ENCODE measurements around the gene OPCML. TPM values are rescaled to one million over a fixed set of nuclear protein-coding genes. Genes with fewer than 3 reads are reported as not detected.

Gene OPCML
- total and polyA plus RNA-seq, 7 donors, result 0.01 to 0.80 (median 0.07) TPM; not detected in 4

DNA sequence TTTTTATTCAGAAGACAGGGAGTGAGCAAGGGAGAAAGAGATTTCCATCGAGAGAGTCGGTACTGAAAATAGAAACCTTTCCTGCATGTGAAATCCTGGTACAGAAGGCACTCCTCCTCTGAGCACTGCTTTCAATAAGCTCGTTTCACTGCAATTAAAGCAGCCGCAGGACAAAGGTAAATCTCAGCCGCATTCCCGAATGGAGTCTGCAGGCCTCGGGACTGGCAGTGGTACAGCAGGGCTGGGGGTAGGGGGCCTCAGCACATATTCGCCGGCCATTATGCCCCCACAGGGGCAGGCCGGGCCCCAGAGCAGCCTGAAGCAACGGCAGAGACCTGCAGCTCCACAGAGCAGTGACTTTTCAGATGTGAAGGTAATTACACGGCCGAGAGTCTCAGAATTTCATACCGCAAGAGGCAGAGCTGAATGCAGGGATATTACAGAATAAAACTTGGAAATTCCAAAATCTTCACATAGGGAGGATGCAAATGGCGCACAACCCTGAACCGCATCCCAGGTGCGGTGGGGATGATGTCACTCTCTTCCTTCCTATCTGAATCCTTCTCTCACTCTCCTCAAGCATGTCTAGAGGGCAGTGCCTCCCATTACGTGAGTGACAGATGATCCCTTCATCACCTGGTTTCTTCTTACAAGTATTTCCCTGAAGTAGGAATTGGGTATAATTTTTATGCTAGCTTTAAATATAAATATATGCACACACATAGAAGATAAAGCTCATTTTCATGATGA lies 622.1 kb downstream of the OPCML start:
- TF ChIP-seq, protein P1, sequence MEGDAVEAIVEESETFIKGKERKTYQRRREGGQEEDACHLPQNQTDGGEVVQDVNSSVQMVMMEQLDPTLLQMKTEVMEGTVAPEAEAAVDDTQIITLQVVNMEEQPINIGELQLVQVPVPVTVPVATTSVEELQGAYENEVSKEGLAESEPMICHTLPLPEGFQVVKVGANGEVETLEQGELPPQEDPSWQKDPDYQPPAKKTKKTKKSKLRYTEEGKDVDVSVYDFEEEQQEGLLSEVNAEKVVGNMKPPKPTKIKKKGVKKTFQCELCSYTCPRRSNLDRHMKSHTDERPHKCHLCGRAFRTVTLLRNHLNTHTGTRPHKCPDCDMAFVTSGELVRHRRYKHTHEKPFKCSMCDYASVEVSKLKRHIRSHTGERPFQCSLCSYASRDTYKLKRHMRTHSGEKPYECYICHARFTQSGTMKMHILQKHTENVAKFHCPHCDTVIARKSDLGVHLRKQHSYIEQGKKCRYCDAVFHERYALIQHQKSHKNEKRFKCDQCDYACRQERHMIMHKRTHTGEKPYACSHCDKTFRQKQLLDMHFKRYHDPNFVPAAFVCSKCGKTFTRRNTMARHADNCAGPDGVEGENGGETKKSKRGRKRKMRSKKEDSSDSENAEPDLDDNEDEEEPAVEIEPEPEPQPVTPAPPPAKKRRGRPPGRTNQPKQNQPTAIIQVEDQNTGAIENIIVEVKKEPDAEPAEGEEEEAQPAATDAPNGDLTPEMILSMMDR (IDR thresholded peaks at IDR 0.05), result no peak
- no peak for ATAC-seq
- intact Hi-C loops (cut with DNase I), result no loop called here
- Histone ChIP-seq H3K4me1 (no peaks in the 10 kb centered on the region), H3K4me3 (no peak overlapping the region), H3K27ac (no peak overlapping the region), H3K36me3 (ENCODE audit: insufficient read depth in 1 of 2, low read depth in 1 of 2) (no peaks in the 10 kb centered on the region), H3K9me3 (no peaks in the 10 kb centered on the region), H3K27me3 (ENCODE audit: insufficient read depth in 3 of 3, low read length in 2 of 3) (no peaks in the 10 kb centered on the region)
- DNase-seq, result no peak
- 63 to 70% (median 64%) methylated on average over 18 of the region's 18 CpGs for WGBS, 3 donors

GRCh38 chr11:132909021-132909606 lies 623.2 kb downstream of the OPCML start:
- TF ChIP-seq, protein P1 (IDR thresholded peaks at IDR 0.05), result no peak
- Histone ChIP-seq H3K4me3 (no peak overlapping the region), H3K9me3 (no peaks in the 10 kb centered on the region), H3K27ac (no peak overlapping the region), H3K27me3 (ENCODE audit: insufficient read depth in 3 of 3, low read length in 2 of 3) (no peaks in the 10 kb centered on the region), H3K36me3 (ENCODE audit: insufficient read depth in 1 of 2, low read depth in 1 of 2) (no peaks in the 10 kb centered on the region), H3K4me1 (no peaks in the 10 kb centered on the region)
- intact Hi-C loops (cut with DNase I), result no loop called here
- ATAC-seq (no peak), DNase-seq (no peak)
- WGBS, 3 donors, result 81 to 87% (median 84%) methylated on average over 8 of the region's 8 CpGs

- H3K4me3 ChIP-seq, result no peak overlapping the region
- ATAC-seq (no peak), DNase-seq (no peak)
- no peaks in the 10 kb centered on the region for H3K9me3 ChIP-seq
- no peak overlapping the region for H3K27ac ChIP-seq
- no peaks in the 10 kb centered on the region for H3K27me3 ChIP-seq (ENCODE audit: insufficient read depth in 3 of 3, low read length in 2 of 3)
- H3K36me3 ChIP-seq (ENCODE audit: insufficient read depth in 1 of 2, low read depth in 1 of 2), result no peaks in the 10 kb centered on the region
- no peaks in the 10 kb centered on the region for H3K4me1 ChIP-seq
- TF ChIP-seq, protein P1 (IDR thresholded peaks at IDR 0.05), result no peak
- 89 to 96% (median 93%) methylated on average over 4 of the region's 4 CpGs for WGBS, 3 donors
- intact Hi-C loops (cut with DNase I), result no loop called here
Observed at GRCh38 chr11:132908414-132908810, 623.9 kb downstream of the OPCML start.

- ATAC-seq, result no peak
- no peak for DNase-seq
- Histone ChIP-seq H3K27ac (no peak overlapping the region), H3K4me1 (no peaks in the 10 kb centered on the region), H3K27me3 (ENCODE audit: insufficient read depth in 3 of 3, low read length in 2 of 3) (no peaks in the 10 kb centered on the region), H3K36me3 (ENCODE audit: insufficient read depth in 1 of 2, low read depth in 1 of 2) (no peaks in the 10 kb centered on the region), H3K4me3 (no peak overlapping the region), H3K9me3 (no peaks in the 10 kb centered on the region)
- intact Hi-C loops (cut with DNase I), result no loop called here
- TF ChIP-seq, protein P1 (IDR thresholded peaks at IDR 0.05), result no peak
- WGBS, 3 donors, result 62 to 72% (median 66%) methylated on average over 8 of the region's 8 CpGs
Observed at GRCh38 chr11:132907651-132908413, 624.5 kb downstream of the OPCML start.

Measured in psoas muscle (tissue), 8 donors.